PC-9 (cell line): ENCODE data around the gene PTPRM. TPM values are rescaled to one million over a fixed set of nuclear protein-coding genes. Genes with fewer than 3 reads are reported as not detected.

ENCODE experiments used
- BruUV-seq: library from RNA; stranded (reverse); fragments of 400-500 nt; replicated peaks from 2 replicates; lab custom pipeline; 2021; lab: Mats Ljungman, UMichigan
- CTCF ChIA-PET: fragments of 300-600 bp; sonication (Branson Sonifier 250); formaldehyde crosslinking; loops from one replicate; lab custom pipeline; 2022; ENCODE audit warnings: antibody characterized with exemption; lab: Charles Lee
- POLR2A ChIA-PET: fragments of 300-600 bp; sonication (Branson Sonifier 250); formaldehyde crosslinking; loops from one replicate; lab custom pipeline; 2022; ENCODE audit warnings: antibody characterized with exemption; ENCODE audit not compliant: unreplicated experiment; lab: Charles Lee
- DNase-seq, 2 experiments: peaks; one replicate each; pipeline versions ENCODE4 v3.0.0 to v3.0.0-alpha.2; 2015 to 2022; ENCODE audit warnings: mixed read lengths in 1 of 2
- H2AFZ ChIP-seq: fragments of 200-600 bp; sonication (generic); 2 replicates; pipeline ENCODE4 v1.8.1; 2017; ENCODE audit warnings: antibody characterized with exemption
- H3F3A ChIP-seq: fragments of 200-600 bp; sonication (generic); 2 replicates; pipeline ENCODE4 v1.8.1; 2017; ENCODE audit warnings: antibody characterized with exemption, mild to moderate bottlenecking, low read depth; ENCODE audit not compliant: insufficient read depth
- H3K27ac ChIP-seq: fragments of 200-600 bp; sonication (generic); 2 replicates; pipeline ENCODE4 v1.6.1; 2016; ENCODE audit warnings: mixed run types
- H3K27me3 ChIP-seq: fragments of 200-600 bp; sonication (generic); 2 replicates; pipeline ENCODE4 v1.6.1; 2016; ENCODE audit warnings: low read depth, mixed run types; ENCODE audit not compliant: insufficient read depth
- H3K36me3 ChIP-seq: fragments of 200-600 bp; sonication (generic); 2 replicates; pipeline ENCODE4 v1.6.1; 2016; ENCODE audit warnings: low read depth, mixed run types
- H3K4me1 ChIP-seq: fragments of 200-600 bp; sonication (generic); replicated peaks from 2 replicates; pipeline ENCODE4 v1.6.1; 2016; ENCODE audit warnings: mixed run types; ENCODE audit not compliant: insufficient read depth
- H3K4me2 ChIP-seq: fragments of 200-600 bp; sonication (generic); 2 replicates; pipeline ENCODE4 v1.6.1; 2017; ENCODE audit warnings: mixed run types
- H3K4me3 ChIP-seq: fragments of 200-600 bp; sonication (generic); 2 replicates; pipeline ENCODE4 v1.6.1; 2016; ENCODE audit warnings: mixed run types
- H3K79me2 ChIP-seq: fragments of 200-600 bp; sonication (generic); 2 replicates; pipeline ENCODE4 v1.6.1; 2017; ENCODE audit warnings: low read depth, mixed run types
- H3K9me2 ChIP-seq: fragments of 200-600 bp; sonication (generic); 2 replicates; pipeline ENCODE4 v1.8.1; 2017; ENCODE audit warnings: mild to moderate bottlenecking; ENCODE audit not compliant: insufficient read depth
- H3K9me3 ChIP-seq: fragments of 200-600 bp; sonication (generic); 2 replicates; pipeline ENCODE4 v1.8.1; 2016; ENCODE audit warnings: low read depth; ENCODE audit not compliant: insufficient read depth
- H4K20me1 ChIP-seq: fragments of 200-600 bp; sonication (generic); 2 replicates; pipeline ENCODE4 v1.8.1; 2017; ENCODE audit not compliant: insufficient read depth
- CTCF ChIP-seq: fragments of 200-600 bp; sonication (generic); conservative IDR thresholded peaks from 2 replicates; pipeline ENCODE4 v1.6.1; 2017; ENCODE audit warnings: mixed run types, antibody characterized with exemption, mild to moderate bottlenecking, moderate library complexity
- EZH2 ChIP-seq: fragments of 200-600 bp; sonication (generic); IDR thresholded peaks from 2 replicates; pipeline ENCODE4 v1.8.0; 2017; ENCODE audit warnings: antibody characterized with exemption, low read depth
- intact Hi-C: fragments of 100-400 bp; cut with micrococcal nuclease; formaldehyde crosslinking; loops from one replicate; pipeline ENCODE4 v1.10.0; 2022; ENCODE audit not compliant: unreplicated experiment
- total RNA-seq: library from RNA; stranded (reverse); gene quantifications from 2 replicates; pipeline ENCODE4 v1.2.3, GENCODE V29; 2021

PTPRM gene
- total RNA-seq, 1 experiment from 2014 or later = 32.5 TPM

- Histone ChIP-seq H2AFZ (no peak overlapping the region), H4K20me1 (no peaks in the 10 kb centered on the region), H3F3A (no peaks in the 10 kb centered on the region), H3K27me3 (no peaks in the 10 kb centered on the region), H3K9me2 (no peaks in the 10 kb centered on the region), H3K79me2 (no peaks in the 10 kb centered on the region), H3K4me3 (no peak overlapping the region), H3K36me3 (no peaks in the 10 kb centered on the region), H3K27ac (no peak overlapping the region), H3K4me1 (no peaks in the 10 kb centered on the region), H3K4me2 (no peak overlapping the region), H3K9me3 (no peaks in the 10 kb centered on the region)
- TF ChIP-seq EZH2 (no peak), CTCF (no peak)
- no peak for DNase-seq
- ChIA-PET POLR2A (no interaction called here), CTCF (no interaction called here)
- intact Hi-C loops = no loop called here
- no TSS peak for BruUV-seq
Observed at GRCh38 chr18:8212896-8213780, 646.0 kb downstream of the PTPRM start.

GRCh38 chr18:8215741-8216140, 648.6 kb downstream of the PTPRM start:
- no peak for DNase-seq
- no peaks in the 10 kb centered on the region for H3K36me3 ChIP-seq
- H3K4me2 ChIP-seq = no peak overlapping the region
- POLR2A ChIA-PET = interaction anchor here (0.7 kb wide), 1 partner anchor 398 kb away, joined by 4 read pairs; no protein-coding TSS in a partner anchor
- intact Hi-C loops = no loop called here
- no peak overlapping the region for H2AFZ ChIP-seq
- no peaks in the 10 kb centered on the region for H4K20me1 ChIP-seq
- no peak overlapping the region for H3K27ac ChIP-seq
- no peaks in the 10 kb centered on the region for H3K4me1 ChIP-seq
- no peaks in the 10 kb centered on the region for H3K27me3 ChIP-seq
- no peak overlapping the region for H3K4me3 ChIP-seq
- no peaks in the 10 kb centered on the region for H3K9me2 ChIP-seq
- no peaks in the 10 kb centered on the region for H3F3A ChIP-seq
- no peak for TF ChIP-seq CTCF
- no peak for TF ChIP-seq EZH2
- CTCF ChIA-PET = no interaction called here
- H3K9me3 ChIP-seq = no peaks in the 10 kb centered on the region
- H3K79me2 ChIP-seq = no peaks in the 10 kb centered on the region
- no TSS peak for BruUV-seq

- H3K27ac ChIP-seq = no peak overlapping the region
- TF ChIP-seq EZH2 (no peak), CTCF (no peak)
Observed at GRCh38 chr18:8217051-8217564, 650.0 kb downstream of the PTPRM start.

More at GRCh38 chr18:8217051-8217564, 650.0 kb downstream of the PTPRM start:
- intact Hi-C loops = no loop called here
- POLR2A ChIA-PET = no interaction called here
- Histone ChIP-seq H3F3A (no peaks in the 10 kb centered on the region), H4K20me1 (no peaks in the 10 kb centered on the region), H3K4me1 (no peaks in the 10 kb centered on the region), H3K79me2 (no peaks in the 10 kb centered on the region), H2AFZ (no peak overlapping the region), H3K27me3 (no peaks in the 10 kb centered on the region), H3K9me2 (no peaks in the 10 kb centered on the region), H3K4me2 (no peak overlapping the region), H3K9me3 (no peaks in the 10 kb centered on the region), H3K36me3 (no peaks in the 10 kb centered on the region), H3K4me3 (no peak overlapping the region)
- DNase-seq = no peak
- CTCF ChIA-PET = no interaction called here
- BruUV-seq = no TSS peak
